Stimulated activated CD8-positive, alpha-beta memory T cell treated with anti-CD3 and anti-CD28 coated beads, Interleukin-4, amount 100 ng/mL, for 1 hour (primary cell): ENCODE data around the gene CMSS1.
"Not testable (repeated sequence)": the region's sequence is repeated elsewhere in the genome, so short reads cannot be mapped to it uniquely, and the experiment has no call there.

ENCODE experiments used
- DNase-seq, 2 donors: peaks; one replicate each; pipeline ENCODE4 v3.0.0-alpha.2; 2020; ENCODE audit warnings: low read depth in 2 of 2, low spot score in 1 of 2

The CMSS1 gene

DNA sequence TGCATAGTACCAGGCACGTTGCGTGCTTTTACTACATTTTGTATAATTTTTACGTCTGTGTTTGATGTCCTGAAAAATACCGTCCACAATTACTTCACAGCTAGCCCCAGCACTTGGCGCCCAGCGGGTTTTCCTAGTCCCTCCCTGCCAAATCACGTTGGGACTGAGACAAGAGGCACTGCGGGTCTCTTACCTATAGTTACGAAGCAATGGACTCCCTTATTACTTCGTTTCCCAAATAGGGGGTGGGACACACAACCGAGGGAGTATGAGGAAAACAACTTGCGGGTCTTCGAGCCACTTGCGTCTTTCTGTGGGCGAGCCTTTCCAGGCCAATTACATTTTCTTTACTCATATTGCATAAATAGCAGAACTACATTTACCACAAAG lies 620 bp upstream of the CMSS1 start:
- no peak for DNase-seq

DNA sequence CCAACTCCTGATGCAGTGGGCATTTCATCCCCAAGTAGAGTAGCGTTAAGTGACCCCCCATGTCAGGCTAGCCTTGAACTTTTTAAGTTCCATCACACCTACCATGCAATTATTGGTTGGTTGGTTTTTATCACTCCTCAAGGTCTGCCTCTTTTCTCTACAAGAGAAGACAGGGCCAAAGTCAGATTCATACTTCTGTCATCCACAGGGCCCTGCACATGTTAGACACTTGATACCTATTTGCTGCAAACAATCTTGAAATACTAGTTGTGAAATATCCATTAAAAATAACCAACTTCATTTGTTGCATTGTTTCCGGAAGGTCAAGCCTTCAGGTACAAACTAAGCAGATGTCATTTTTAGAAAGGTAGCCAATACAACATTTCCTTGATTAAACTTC lies 1.2 kb downstream of the CMSS1 start:
- DNase-seq, result no peak

DNA sequence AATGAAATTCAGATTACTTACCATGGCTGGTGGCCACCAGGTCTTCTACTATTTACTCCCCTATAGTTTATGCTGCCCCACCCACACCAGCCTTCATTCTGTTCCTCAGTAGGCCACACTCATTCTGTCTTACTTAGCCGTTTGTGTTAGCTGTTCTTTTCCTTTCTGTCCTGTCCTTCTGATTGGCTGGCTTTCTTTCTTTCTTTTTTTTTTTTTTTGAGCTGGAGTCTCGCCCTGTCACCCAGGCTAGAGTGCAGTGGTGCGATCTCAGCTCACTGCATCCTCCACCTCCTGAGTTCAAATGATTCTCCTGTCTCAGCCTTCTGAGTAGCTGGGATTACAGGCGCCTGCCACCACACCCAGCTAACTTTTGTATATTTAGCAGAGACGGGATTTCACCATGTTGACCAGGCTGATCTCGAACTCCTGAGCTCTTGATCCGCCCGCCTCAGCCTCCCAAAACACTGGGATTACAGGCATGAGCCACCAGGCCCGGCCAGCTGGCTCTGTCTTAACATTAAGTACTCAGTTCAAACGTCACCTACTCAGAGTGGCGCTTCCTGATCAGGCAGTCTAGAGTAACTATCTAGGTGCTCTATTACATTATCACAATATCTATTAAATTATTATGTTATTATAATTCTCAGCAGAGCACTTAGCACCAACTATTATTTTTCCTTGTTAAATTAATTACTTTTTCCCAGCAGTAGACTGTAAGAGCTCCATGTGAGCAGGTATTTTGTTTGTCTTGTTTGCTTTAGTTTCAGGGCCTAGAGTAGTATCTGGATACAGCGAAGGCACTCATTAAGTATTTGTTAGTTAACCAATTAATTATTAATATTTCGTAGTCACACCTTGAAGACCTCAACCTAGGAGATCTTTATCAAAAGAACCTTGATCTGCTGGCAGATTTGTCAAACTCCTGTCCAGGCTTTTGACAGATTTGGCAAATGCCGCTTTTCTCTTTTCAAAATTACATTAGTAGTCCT lies 6.4 kb downstream of the CMSS1 start:
- DNase-seq, result no peak

DNA sequence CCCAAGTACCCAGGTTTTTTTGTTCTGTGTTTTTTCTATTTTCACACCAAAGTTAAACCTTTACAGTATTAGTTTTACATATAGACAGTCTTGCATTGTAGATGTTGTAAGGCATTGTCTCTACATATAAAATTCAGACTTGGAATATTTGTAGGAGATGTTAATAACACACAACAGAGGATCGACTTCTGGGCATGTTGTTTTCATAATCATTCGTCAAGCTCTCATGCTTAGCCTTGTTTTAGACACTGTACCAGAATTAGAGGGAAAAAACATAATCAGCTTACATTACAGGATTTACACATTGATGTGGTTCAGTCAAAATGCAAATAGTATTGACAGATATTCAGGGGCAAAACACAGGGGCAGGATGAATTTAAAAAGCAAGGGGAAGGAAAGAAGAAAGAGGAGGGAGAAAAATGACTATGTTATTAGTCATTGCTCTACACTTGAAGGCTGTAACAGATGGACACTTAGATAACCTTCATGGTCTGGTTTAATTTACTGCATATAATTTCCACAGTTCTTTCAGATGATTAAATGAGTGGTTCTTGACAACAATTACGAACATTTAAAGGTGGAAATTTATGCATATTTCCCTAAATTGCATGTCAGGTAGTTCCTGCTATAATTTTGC lies 7.5 kb downstream of the CMSS1 start:
- no peak for DNase-seq

DNA sequence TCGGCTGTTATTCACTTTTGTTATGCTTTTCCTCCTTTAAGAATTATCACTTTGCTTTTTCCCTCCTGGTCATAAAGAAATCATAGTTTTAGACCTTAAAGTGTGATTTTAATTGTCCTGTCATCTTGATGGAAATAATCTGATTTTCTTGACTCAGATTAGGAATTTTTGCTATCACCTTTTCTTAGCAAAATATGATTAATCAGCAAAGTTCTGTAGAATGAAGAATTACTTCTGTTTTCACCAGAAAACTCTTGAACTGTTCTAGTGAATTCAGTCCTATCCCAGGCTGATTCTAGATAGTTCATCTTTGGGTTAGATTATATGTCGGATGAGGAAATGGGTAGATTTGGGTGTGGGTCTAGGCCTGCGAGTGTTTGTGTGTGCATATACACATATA lies 12.2 kb downstream of the CMSS1 start:
- no peak for DNase-seq

DNA sequence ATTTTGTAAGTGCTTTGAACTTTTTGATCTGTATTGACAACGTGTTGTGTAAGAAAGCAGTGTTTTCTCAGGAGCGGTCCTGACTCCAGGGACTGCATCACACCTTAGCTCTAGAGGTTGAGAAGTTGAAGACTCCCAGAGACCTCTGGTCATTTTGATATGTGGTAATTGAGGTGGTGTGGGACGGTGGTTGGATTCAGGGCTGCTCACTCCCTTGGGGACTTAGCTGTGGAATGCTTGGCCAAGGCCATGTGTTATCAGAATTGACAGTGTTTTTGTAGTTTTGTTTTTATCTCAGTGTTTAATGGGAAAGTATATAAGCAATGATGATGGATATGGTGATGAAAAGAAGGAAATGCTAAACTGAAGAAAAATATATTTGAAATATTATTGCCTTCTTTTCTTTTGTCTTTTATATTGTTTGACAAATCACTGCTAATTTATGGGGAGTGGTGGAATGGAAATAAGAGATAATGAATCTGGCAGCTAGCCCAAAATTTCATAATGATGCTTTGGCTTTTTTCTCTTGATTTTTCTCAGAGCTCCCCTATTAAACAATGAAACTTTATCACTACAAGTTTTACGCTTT lies 16.0 kb downstream of the CMSS1 start:
- DNase-seq, result no peak

DNA sequence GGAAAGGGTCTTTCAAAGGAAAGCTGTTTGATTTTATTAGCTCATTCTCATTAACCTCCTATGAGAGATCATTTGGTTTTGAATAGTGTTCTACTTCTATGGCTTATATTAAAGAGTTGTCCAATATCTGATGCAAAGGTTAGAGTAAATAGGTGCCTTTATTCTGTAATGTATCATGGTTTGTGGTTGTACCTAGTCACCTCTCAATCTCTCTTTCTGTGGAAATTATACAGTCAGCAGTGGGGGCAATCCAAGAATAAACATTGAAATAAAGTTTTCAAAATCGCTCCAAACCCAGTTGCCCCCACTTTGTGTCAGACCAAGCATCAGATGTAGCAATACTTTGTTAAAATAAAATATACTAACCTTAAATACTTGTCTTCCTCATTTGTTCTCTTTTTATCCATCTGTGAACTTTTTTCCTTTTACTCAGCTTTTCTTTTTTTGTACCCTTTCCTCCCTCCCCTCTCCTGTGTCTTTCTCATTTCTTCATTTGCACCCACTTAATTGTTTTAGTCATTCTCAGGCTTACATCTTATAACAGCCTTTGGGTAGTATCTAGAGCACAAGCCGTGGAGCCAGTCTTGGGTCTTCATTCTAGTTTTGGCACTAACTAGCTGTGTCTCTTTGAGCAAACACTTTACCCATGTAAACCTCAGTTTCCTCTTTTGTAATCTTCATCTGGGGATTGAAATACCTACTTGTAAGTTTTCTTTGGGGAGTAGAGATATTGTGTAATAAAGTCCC lies 16.7 kb downstream of the CMSS1 start:
- no peak for DNase-seq

DNA sequence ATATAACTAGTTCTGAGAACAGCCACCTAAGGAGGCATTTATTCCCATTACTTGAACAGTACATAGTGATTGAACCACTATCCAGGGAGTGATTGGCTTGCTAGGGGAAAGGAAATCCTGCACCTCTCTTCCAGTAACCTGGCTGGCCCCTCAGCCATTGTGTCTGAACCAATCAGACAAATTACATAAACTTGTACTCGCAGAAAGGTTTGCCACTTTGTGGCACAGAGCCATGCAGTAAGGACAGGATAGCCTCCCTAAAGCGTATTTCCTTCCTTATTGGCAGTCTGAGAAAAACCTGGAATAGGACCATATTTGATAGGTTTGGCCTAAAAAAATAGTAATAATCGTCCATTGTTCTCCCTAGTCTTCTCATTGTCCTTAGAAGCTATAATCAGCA lies 19.0 kb downstream of the CMSS1 start:
- no peak for DNase-seq

DNA sequence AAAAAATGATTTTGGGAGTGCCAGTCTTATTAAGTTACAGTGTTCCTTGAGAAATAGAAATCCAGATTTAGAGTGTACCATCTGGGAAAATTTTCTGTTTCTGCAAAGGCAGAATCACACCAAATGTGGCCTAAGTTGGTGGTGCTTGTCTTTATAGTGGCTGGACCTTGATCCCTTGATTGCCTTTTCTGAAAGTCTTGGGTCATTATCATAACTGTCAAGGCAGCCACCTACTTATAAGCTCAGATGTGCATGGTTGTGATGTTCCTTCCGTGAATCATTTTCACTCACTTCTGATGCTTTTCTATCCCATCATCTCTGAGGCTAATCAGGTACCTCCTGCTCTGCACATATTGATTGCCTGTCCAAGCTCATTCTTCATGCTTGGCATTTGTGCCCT lies 20.1 kb downstream of the CMSS1 start:
- DNase-seq, result no peak

DNA sequence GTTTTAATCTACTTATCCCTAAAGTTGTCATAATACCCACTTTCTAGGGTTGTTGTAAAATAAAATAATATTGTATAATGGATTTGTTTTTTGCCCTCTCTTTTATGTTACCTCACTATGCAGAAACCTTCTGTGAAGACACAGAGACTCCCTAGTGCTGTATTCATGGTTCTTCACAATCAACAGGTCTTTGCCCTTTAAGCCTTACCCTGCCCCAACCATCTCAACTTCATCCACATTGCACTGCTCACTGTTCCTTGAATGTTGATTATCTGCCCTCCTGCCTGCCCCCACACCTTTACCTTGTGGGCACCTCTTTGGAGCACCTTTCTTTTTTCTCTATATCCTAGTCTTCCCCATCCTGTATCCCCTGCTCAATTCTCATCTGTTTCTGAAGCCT lies 21.1 kb downstream of the CMSS1 start:
- DNase-seq, result no peak

DNA sequence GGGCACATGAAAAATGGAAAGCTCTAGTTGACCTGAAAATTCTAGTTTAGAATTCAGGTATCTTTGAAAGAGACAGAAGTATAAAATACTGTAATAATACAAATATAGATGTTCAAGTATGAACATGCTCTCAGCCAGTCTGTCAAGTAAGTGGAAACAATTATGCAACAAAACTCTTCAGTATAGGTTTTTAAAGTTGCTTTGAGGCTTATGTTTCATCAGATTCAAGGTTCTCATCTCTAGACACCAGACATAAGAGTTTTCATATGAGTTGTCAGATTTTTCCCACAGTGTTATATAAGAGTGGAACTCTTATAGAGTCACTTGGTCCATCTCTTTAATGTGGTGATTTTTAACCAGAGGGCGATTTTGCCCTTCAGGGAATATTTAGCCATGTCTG lies 22.0 kb downstream of the CMSS1 start:
- DNase-seq, result no peak

DNA sequence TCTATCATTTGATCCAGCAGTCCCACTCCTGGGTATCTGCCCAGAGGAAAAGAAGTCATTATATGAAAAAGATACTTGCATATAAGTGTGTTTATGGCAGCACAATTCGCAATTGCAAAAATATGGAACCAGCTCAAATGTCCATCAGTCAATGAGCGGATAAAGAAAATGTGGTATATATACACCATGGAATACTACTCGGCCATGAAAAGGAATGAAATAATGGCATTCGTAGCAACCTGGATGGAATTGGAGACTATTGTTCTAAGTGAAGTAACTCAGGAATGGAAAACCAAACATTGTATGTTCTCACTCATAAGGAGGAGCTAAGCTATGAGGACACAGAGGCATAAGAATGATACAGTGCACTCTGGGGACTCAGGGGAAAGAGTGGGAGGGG lies 24.3 kb downstream of the CMSS1 start:
- not testable (repeated sequence) for DNase-seq

DNA sequence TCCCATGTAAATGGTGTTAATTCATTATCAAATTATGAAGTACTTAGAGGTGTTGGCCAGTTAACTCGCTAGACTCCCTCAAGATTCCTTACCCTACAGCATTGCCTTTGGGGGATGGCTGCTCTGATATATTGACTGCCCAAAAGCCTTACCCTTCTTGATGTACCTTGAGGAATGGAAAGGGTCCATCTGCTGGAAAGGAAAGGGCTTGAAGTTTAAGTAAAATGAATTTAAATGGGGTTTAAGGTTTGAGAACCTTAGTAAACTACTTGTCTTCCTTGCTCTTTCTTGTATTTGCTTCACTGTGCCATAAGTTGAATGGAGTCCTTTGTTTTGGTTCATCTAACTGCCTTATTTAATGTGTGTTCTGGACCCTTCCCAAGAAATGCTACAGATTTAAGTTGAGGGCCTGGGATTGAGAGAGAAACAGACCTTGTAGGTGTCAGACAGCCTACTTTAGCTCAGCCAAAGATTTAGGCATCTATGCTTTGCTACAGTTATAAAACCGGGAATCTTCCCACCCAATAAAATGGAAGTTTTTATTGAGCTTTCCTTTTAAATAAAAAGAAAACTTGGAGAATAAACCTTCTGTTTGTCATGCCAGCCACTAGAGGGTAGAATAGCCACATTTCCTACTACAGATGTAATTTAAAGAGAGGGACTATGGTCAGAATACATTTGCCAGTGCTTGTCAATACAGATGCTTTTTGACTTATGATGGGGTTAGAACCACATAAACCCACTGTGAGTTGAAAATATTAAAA lies 25.3 kb downstream of the CMSS1 start:
- no peak for DNase-seq

DNA sequence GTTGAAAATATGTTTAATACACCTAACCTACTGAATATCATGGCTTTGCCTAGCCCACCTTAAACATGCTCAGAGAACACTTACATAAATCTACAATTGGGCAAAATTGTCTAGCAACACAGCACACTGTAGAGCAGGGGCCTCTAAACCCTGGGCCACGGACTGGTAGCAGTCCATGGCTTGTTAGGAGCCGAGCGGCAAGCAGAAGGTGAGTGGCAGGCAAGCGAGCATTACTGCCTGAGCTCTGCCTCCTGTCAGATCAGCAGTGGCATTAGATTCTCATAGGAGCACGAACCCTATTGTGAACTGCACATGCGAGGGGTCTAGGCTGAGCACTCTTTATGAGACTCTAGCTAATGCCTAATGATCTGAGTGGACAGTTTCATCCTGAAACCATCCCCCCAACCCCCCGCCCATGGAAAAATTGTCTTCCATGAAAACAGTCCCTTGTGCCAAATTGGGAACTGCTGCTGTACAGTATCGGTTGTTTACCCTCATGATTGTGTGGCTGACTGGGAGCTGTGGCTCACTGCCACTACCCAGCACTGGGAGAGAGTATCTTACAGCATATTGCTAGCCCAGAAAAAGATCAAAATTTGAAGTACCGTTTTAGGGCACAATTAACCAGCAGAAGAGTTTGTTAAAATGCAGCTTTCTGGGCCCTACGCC lies 26.1 kb downstream of the CMSS1 start:
- DNase-seq, result no peak

DNA sequence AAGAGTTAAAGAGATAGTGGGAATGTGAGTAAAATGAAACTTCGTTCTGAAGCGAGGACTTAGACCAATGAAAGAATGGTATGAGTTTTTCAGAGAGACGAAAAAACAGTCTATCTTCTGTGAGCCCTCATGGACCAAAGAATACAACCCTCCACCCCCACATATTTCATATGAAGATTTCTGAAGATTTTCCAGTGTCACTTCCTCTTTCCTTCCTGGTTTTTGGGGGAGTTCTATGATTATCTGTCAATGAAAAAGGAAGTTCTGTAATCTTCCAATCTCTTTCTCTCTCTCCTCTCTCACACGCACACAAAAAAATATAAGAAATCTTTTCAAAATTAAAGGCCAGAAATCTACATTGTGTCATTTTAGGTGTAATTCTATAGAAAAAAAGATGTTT lies 27.7 kb downstream of the CMSS1 start:
- no peak for DNase-seq

DNA sequence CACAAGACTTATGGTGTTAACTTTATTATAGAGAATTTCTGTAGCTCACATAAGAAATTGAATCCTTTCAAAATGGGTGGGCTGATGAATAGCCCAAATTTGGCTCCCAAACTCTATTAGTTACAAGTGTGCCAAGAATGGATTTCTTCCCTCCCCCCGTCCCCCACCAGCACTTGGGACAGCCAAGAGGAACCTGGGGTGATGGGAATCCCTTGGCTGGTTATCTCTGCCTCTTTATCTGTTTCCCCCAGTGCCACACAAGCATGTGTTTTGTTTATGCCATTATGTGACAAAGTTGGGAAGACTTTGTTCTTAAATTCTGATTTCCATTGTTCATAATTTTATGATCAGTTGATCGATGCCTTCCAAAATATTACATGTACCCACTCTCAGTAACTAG lies 28.3 kb downstream of the CMSS1 start:
- DNase-seq, result no peak

DNA sequence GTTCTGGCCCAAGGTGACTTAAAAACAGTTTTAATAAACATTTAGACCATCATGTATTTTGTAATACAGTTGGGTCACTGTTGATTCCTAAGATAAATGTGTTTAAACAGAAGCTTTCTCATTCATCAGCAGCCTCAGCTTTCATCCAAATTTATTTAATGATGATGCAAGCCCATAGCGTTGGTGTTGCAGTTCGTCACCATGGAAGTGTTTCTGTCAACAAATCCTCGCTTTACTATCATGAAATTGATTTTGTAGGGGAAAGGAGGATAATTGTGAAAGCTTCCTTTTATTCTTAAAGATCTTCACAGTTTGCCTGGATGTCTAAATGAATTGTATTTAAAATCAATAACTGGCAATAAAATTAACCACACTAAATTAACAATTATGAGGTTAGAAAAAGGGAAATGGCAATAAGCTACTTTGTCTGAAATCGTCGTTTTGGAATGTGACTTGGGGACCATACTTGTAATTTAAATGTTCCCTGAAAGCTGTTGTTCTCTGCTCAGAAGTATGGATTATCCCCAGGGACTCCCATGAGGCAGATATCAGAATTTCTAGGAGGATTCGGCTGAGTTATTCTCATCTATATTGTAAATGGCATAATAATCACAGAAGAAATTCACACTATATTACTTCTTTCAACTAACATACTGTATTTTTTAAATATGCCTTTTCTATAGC lies 29.0 kb downstream of the CMSS1 start:
- no peak for DNase-seq

DNA sequence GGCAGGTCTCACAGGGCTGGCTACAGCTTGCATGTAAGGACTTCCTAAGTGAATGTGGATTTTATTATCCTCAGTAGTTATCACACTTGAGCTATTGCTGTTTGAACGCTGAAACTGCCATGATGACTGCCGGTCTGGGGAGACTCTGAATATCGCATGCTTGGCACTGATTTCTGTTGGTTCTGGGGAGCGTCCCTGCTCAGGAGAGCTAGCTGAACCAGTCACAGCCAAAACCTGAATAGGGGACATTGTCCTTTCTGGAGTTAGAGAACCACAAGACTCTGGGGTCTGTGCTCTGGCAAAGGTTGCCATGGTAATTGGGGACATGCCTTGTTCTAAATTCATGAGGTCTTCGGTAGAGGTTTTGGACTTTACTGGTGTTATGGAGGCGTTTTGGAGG lies 30.8 kb downstream of the CMSS1 start:
- DNase-seq, result no peak

DNA sequence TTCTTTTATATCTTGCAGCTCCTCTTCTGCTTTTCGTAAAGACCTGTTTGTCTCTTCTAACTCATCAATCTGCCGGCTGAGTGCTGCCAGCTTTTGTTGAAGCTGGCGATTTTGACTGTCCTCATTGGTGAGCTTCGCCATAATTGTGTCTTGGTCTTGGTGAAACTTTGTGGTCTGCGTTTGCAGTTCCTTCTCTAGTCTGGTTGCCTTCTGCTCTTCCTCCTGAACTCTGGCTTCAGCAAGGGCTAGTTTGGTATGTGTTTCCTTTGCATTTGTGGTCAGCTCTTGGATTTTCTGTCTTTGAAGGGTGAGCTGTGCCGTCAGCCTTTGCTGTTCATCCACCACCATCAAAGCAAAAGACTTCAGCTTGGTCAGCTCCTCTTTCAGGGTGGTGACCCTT lies 32.9 kb downstream of the CMSS1 start:
- no peak for DNase-seq

DNA sequence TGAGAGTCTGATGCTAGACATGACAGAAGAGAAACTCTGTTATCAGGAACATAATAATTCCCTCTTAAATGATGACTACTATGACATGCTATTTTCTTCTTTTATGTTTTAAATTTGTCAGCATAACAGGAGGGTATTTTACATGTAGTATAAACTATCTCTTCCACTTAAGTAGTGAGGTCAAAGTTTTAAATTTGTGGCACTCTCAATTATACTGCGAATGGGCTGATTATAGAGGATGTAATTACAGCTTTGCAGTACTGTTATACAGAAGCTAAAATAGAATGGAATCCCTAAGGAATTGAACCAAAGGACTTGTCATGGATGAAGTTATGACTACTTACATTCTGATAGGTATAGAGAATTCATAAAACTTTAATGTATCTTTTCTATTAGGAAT lies 34.3 kb downstream of the CMSS1 start:
- no peak for DNase-seq
